HuH-7.5 (cell line): ENCODE data around the gene CAMK1G.
A peak's percentile ranks its signal among the peaks of the same experiment; 100 is the strongest.

Source experiments
- DNase-seq: peaks from one replicate; pipeline ENCODE4 v3.0.0; 2011; ENCODE audit warnings: low spot score

The CAMK1G gene

DNA sequence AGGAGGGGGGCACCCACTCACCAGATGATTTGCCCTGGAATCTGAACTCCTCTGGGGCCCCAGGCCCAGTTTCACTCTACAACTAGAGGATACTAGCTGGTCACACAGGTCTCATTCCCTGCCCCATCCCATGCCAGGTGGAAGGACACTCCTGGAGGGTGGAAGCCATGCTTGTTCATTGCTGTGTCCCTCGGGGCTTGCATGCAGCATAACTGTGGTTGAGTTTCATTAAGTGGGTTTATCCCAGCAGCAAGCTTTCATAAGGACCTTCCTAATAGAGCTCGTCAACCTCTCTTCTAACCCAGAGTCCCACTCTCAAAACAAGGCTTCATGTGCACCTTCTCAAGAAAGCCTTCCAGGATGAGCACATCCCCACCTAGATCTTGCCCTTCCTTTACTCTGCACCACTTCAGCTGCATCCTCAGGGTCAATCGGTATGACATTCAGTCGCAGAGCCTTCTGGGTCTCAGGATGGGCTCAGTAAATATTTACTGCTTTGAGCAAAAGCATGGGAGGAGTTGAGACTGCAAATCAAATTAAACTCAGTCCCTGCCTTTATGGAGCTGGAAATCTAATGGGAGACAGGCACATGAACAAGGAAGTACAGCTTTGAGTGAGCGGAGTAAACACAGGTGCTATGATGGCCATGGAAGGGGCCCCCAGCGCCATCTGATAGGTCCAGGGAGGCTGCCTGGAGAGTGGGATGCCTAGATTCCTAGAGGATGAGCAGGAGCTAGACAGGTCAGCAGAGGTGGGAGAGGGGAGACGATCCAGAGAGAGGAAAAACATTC, 36.4 kb downstream of the CAMK1G start:
- no peak for DNase-seq

DNA sequence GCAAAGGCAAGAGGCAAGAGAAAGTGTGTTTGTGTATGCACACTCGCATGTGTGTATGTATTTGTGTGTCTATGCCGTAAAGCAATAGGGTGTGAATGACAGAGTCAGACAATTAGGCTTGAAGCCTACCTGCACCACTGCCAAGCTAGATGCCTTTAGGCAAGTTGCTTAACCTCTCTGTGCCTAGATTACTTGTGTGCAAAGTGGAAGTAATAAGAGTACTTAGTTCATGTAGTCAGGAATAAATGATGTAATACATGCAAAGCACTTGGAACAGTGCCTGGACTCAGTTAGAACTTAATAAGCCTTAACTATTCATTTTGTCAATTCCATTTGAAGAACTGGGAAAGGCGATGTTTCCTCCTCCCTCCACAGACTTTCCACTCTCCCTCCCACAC, 37.0 kb downstream of the CAMK1G start:
- DNase-seq, result no peak

DNA sequence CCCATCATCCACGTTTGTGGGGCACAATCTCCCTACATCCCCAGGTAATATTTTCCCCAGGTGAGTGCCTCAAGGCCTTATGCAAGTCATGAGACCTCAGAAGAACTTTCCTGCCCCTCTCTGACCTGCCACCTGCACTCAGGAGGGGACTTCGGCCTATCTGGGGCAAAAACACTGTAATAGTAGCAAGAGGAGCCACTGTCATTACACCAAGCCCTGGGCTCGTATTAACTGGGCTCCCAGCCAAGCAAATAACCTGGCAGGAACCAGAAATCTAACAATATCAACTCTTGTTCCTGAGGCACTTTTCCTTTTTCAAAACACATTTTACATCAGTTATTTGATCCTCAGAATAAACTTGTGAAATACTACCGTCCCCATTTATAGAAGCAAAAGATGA, 37.8 kb downstream of the CAMK1G start:
- DNase-seq, result no peak

DNA sequence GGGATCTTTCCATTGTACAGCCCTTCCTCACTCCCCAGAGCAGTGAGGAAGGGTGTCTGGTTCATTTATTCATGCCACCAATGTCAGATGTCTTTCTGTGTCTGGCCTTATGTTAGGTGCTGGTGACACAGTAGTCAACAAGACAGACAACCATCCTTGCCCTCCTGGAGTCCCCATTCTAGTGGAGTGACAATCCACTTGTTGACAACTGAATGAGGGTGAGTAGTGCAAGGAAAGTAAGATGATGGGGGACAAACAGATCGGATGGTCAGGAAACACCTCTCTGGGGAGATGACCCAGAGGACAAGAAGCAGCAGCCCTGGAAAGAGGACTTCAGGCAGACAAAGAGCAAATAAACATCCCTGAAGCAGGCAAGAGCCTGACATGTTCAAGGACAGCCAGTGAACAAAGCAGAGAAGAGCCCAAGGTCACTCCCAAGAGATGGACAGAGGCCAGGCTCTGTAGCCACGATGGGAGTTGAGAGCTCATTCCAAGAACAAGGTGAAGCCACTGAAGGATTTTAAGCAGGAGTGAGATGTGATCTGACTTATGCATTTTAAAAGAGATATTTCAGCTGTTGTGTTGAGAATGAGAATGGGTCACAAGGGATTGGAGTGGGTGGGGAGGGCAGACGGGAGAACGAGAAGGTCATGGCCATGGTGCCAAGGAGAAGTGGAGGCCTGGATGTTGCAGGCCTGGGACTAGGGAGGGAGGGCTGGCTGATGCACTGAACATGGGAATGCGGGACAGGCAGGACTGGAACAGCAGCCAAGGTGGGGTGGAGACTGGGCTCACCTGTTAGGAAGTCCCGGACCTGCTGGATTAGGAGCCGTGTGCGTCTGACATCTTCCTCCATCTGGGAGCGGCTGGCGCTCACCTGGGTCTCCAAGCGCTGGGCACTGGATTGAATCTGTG, 38.5 kb downstream of the CAMK1G start:
- DNase-seq, result no peak

DNA sequence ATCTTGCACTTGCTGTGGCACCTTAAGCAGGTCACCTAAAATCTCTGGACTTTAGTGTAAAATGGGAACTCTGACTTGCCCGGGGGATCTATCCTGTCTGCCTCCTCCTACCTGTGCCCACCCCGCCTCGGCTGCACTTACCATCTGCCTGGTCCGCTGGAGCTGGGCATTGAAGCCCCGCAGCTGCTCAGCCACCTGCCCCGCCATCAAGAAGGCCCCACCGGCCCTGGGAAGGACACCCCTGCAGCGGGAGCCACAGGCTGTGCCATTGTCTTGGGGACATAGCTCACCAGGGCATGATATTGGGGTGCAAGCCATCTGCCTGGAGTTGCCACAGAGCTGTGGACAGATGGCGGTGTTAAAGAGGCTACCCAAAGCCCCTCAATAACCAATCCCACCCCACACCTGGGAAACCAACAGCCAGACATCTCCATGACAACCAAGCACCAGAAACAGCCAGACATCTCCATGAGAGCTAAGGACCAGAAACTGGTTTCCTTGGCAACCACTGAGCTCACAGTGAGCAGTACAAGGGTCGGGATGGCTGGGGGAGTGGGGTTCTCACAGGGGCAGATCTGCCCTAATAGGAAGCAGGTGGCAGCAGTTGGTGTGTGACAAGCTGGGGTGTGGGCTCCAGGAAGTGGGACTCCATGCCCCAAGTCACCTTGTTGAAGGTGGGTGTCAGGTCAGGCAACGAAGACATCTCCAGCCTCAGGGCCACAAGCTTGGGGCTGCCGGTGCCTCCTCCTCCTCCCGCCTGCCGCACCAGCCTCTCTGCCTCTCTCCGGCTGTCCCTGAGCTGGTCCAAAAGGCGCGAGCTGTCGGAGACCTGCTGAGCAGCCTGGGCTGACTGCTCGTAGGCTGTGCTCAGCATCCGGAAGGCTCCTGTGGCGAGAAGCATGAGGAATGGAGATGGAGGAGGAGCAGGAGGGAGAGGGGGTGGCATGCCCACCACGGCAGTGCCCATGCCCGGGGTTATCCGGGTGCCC, 39.6 kb downstream of the CAMK1G start:
- no peak for DNase-seq

DNA sequence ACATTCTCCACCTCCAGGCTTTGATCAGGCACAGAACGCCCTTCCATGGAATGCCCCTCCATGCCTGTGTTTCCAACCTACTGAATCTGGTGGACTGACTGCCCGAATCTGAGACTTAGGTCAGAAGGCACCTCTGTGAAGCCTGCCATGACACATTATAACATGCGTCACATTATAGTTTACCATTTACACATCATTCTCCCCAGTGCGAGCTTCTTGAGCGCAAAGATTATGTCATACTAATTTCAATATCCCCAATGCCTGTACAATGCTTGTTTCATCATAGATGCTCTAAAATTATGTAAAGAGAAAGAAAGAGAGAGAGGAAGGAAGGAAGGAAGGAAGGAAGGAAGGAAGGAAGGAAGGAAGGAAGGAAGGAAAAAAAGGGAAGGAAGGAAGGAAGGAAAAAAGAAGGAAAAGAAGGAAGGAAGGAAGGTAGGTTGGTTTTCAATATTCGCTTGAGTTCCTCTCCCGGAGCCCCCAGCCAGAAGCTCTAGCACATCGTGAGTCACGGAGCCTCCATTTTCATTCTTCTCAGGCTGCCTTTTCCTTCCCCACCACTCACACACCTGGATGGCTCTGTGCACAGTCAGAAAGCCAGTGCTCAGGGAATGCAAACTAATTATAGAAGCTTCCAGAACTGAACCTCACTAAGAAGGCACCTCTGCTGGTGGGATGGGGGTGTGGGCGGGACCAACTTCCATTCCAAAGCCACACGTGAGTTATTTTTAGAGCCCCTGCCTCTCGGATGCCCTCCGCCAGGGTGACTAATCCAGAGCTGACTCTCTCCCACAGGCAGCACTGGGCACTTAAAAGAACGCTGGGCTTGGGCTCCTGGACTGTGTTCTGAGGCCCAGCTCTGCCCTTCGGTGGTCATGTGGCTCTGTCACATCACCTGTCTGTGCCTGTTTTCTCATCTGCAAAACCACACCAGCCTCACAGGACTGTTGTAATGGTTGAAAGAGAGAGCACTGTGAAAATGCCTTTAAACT, 41.3 kb downstream of the CAMK1G start:
- no peak for DNase-seq

DNA sequence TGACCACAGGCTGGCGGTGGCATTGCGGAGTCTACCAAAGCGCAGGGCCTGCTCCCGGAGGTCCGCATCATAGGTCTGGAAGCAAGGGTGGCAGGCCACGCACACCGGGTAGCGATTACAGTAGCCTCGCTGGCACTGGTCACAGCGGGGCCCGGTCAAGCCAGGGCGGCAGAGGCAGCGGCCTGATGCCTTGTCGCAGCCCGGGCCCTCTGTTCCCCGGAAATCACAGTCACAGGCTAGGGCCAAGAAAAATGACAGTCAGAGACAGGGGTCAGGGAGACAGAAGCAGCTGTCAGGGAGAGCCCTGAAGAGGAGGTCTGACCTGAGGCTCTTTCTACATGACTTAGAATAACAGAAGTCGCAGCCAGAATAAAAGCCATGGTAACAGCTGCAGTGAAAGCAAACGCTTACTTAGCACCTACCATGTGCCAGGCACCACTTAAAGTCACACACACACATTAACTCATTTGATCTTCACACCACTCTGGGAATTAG, 42.3 kb downstream of the CAMK1G start:
- no peak for DNase-seq

DNA sequence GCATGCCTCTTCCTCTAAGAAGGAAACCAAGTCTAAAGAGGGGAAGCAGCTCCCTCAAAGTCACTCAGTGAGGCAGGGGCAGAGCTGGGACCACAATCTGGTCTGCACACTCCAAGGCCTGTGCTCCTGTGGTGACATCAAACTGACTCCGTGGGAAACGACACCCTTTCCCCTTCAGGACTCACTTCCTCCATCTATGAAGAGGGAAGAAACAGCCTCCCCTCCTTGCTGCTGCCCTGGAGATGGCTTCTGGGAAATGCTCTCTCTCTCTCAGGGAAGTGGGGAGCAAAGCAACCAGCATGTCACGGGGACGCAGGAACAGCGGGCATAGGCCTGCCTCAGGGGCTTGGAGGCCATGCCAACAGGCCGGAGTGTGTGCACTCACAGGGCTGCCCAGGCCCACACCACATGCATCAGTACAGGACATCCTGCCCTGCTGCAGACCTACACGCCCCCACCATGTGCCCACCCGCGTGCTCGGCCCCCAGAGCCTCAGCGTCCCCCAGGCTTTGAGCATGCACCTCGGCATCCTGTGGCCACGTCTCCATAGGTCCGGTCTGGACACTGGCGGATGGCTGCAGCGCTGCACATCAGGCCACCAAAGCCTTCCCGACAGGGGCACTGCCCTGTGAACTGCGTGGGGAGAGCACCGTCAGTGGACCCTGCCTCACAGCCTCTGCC, 43.0 kb downstream of the CAMK1G start:
- DNase-seq, result no peak

DNA sequence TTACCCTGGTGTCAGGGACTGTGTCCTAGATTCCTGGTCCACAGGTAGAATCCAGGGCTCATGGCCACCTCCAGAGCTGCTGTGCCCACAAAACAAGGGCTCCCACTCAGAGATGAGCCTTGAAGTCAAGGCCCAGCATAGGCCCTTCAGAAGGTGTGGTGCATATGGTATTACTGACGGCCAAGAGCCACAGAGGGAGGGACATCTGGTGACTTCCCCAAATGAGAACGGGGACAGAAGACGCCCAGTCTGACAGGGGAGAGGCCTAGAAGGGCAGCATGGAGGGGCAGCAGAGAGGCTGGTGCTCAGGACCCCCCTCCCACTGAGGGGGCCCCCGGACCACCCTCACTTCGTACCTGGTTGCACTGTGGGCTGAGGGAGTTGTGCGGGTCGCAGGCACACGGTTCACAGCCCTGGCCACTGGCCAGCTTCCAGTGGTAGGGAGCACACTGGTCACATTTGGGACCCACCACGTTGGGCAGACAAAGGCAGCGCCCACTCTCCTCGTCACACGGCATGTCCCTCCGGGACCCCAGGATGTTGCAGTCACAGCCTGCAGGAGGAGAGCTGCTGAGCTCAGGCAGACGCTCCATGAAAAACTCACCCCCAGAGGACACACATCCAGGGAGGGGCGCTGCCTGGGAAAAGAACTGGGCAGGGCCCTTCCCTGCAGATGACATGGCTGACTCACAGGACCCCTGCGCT, 43.7 kb downstream of the CAMK1G start:
- no peak for DNase-seq

DNA sequence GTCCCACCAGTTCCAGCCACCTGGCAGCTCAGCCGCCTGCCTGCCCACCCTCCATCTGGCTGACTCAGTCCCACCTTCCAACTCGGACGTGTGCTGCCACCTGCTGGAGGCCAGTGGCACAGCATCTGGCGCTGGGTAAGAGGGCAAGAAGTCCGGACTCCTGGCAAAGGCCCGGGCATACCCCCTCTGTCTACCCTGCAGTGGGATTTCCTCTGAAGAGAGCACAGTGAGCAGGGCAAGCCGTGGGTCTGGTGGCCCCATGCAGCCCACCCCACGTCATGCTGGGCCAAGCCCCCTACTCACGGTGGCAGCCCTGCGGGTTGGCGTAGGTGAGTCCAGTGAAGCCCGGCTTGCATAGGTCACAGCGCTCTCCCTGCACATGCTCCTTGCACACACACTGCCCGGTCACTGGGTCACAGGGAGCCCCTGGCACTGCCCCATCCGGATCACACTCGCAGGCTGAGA, 44.2 kb downstream of the CAMK1G start:
- peak; percentile 23 for DNase-seq

DNA sequence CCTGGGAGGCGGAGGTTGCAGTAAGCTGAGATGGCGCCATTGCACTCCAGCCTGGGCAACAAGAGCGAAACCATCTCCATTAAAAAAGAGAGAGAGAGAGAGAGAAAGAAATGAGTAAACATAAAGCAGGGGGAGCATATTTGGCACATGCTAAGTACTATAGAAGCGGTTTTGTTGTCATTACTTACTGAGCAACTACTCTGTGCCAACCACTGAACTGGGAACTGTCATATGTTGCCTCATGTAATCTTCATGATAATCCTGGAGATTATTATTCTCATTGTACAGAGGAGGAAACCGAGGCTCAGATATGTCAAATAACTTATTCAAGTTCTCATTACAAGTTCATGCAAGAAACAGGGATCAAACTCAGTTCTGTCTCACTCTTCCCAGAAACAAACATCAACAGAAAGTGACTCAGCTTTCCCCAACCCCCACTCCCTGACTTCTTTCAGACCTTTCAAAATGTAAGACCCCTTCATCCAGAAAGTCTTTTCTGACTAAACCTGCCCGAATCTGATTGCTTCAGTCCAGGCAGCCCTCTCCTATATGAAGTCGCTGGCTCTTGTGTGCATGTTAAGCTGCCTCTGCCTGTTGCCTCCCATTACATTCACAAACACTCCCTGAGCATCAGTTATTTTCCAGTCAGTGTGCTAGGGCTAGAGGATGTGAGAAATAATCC, 45.2 kb downstream of the CAMK1G start:
- no peak for DNase-seq

DNA sequence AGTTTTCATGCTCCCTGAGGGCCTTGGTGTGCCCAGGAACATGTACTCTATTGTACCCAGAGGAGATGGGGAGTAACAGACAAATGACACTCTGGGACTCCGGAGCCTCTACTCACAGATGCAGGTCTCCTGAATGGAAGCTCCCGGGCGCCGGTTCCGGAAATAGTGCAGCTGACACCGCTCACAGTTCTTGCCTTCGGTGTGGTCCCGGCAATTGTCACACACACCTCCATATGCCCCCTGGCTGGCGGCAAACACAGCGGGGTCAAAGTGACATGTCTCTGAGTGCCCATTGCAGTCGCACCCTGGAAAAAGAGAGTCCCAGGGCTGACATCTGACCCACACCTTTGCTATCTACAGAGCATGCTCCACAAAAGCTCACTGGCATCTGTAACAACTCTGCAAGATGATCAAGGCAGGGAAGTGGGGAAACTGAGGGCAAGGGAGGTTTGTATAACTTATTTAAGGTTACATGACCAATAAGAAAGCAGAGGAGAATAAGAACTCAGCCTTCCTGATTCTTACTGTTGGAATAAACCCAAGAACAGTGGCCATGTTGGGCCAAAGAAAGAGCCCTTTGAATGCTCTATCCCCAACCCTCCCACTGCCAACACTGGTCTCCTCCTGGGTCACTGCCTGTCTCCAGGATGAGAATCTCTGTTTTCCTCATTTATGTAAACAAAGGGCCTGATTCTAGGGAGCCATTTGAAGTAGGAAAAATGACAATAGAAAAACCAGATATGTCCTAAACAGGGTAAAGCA, 46.3 kb downstream of the CAMK1G start:
- DNase-seq, result no peak

DNA sequence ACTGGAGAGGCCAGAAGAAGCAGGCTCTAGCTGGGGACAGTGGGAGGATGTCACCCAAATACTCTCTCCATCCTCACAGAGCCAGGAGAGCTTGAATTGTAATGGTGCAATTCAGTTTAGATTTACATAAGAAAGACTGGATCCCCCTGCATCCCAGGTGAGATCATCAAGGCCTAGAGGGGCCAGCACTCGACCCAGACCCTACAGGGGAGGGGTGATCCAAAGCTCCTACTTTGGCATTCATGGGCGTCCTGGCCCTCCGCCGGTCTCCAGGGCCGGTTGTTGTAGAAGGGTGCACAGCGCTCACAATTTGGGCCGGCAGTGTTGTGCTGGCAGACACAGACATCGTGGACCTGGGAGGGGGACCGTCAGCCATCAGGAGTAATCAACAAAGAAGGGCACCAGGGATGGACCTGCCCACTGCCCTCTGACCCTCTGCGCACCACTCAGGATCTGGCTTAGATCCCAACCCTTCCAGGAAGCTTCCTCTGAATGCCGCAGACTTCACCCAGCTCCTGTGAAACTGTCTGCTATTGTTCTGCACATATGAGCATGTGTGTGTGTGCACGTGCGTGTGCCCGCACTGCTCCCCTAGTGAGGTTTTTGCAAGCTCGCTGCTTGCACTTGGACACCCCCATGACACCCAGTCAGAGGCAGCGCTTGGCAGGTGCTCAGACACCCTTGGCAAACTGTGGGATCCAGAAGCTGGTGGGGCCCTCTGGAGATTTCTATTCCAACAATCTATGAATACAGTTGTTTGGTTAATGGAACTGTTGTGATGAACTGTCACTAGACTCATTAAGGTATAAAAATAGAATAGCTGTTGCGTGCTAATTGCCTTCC, 47.1 kb downstream of the CAMK1G start:
- no peak for DNase-seq

DNA sequence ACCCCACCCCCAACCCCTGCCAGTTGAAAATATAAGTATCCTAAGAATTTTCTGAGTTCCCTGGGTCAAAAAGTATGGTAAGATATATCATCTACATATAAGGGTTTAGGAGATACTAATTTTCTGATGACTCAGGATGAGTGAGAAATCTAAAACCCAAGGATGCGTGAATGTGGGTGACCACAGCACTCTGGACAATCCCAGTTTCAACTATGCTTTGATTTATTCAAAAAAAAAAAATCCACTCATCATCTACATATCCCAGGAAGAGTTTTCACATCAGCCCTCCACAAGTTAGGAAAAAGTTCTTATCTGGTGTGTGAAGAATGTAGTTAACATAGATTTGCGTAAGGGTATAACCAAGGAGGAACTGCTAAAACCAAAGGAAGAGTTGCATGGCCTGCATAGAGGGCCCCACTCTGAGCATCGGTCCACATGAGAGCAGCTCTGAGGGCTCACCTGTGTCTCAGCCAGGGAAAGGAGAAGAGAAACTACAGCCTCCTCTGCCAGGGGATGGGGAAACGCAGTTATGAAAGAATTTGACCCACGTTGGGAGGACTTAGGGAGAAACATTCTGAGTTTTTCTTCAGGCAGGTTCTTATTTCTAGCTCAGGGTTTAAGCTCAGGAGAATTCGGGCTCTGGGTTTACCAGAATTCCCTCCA, 50.0 kb downstream of the CAMK1G start:
- DNase-seq, result no peak

DNA sequence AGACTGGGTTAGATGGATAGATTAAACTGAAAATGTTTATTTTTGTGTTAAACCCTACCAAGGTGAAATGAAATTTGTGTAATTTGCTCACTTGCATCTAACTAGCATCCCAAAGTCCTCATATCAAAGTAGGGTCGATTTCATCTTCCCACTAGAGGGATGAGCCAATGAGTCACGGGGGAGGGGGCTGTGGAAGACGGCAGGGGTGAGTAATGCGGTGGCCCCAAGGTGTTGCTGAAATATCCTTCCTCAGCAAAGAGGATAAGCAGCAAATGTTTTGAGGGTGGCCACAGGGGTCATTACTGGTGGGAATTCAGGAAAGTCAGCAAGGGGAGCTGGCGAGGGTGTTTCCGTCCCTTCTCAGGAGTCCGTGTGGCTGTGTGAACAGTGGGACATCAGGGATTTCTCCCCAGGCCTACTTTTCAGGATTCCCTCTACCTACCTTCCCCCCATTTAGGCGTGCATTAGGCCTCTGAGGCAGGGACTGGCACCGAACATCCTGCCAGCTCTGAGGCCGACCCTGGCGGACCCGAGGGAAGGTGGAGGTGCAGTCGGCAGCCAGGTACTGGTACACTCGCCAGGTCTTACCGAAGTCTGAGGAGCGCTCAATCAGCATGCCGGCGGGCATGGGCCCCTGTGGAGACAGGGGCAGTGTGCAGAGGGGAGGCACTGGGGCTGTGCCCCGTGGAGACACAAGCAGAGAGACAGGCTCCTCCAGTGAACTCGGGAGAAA, 50.7 kb downstream of the CAMK1G start:
- DNase-seq, result no peak

DNA sequence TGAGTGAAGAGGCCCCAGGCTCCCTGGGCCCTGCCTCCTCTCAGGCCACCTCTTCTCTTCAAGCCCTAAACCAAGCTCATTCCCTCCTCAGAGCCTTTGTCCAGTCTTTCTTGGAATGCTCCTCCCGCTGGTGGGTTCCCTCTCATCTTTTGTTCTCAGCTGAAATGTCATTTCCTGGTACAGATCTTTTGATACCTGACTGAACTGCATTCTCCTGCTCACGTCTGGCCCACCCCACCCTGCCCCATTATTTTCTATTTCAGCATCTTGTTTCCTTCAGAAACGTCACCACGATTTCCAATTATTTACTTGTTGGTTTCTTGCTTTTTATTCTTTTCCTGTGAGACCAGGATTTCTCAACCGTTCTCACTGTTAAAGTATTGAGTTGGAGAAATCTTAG, 52.3 kb downstream of the CAMK1G start:
- DNase-seq, result no peak
